DOHH2 (cell line): ENCODE measurements around the gene FAM181A.

Experiments used
- H3F3A ChIP-seq: fragments of 200-600 bp; sonication (generic), shearing (Covaris generic); 2 replicates; pipeline ENCODE4 v1.6.0; 2016; ENCODE audit warnings: antibody characterized with exemption, mild to moderate bottlenecking; ENCODE audit not compliant: control insufficient read depth, insufficient read depth
- H3K27ac ChIP-seq: fragments of 200-600 bp; sonication (generic); 2 replicates; pipeline ENCODE4 v1.5.1; 2014; ENCODE audit warnings: low read depth, mild to moderate bottlenecking, low read length, moderate library complexity
- H3K27me3 ChIP-seq: fragments of 200-600 bp; sonication (generic); 2 replicates; pipeline ENCODE4 v1.6.1; 2014; ENCODE audit warnings: mild to moderate bottlenecking, low read length, mixed read lengths; ENCODE audit not compliant: control insufficient read depth
- H3K36me3 ChIP-seq: fragments of 200-600 bp; sonication (generic); 2 replicates; pipeline ENCODE4 v1.6.1; 2014; ENCODE audit warnings: mild to moderate bottlenecking, low read length, moderate library complexity, mixed read lengths; ENCODE audit not compliant: control insufficient read depth
- H3K4me1 ChIP-seq: fragments of 200-600 bp; sonication (generic); 2 replicates; pipeline ENCODE4 v1.6.1; 2014; ENCODE audit warnings: mild to moderate bottlenecking, low read length, mixed read lengths; ENCODE audit not compliant: control insufficient read depth
- H3K4me2 ChIP-seq: fragments of 200-600 bp; sonication (generic); 2 replicates; pipeline ENCODE4 v1.6.0; 2014; ENCODE audit warnings: mild to moderate bottlenecking, low read length, moderate library complexity
- H3K4me3 ChIP-seq: fragments of 200-600 bp; sonication (generic); 2 replicates; pipeline ENCODE4 v1.5.1; 2014; ENCODE audit warnings: mild to moderate bottlenecking, low read length, mixed read lengths
- H3K79me2 ChIP-seq: fragments of 200-600 bp; sonication (generic); 2 replicates; pipeline ENCODE4 v1.6.1; 2014; ENCODE audit warnings: mild to moderate bottlenecking, low read length, mixed read lengths; ENCODE audit not compliant: control insufficient read depth
- H3K9me2 ChIP-seq: fragments of 200-600 bp; sonication (generic); replicated peaks from 2 replicates; pipeline ENCODE4 v1.6.1; 2014; ENCODE audit warnings: mild to moderate bottlenecking, low read length, mixed read lengths; ENCODE audit not compliant: control insufficient read depth
- H3K9me3 ChIP-seq: fragments of 200-600 bp; sonication (generic); 2 replicates; pipeline ENCODE4 v1.6.1; 2014; ENCODE audit warnings: antibody characterized with exemption, low read length, mixed read lengths; ENCODE audit not compliant: control insufficient read depth, insufficient read depth
- H4K20me1 ChIP-seq: fragments of 200-600 bp; sonication (generic); 2 replicates; pipeline ENCODE4 v1.6.0; 2014; ENCODE audit warnings: low read depth, mild to moderate bottlenecking, antibody characterized with exemption, low read length, moderate library complexity; ENCODE audit not compliant: control insufficient read depth, insufficient read depth
- EZH2phosphoT487 ChIP-seq: fragments of 200-600 bp; sonication (generic); IDR thresholded peaks from 2 replicates; pipeline ENCODE4 v1.6.1; 2017; ENCODE audit warnings: borderline replicate concordance, mild to moderate bottlenecking, antibody characterized with exemption, low read length, moderate library complexity, mixed read lengths
- TF ChIP-seq, protein P1 (sequence below): fragments of 200-600 bp; sonication (generic); IDR thresholded peaks from one replicate; pipeline ENCODE4 v1.5.1; 2014; ENCODE audit warnings: antibody characterized with exemption, mild to moderate bottlenecking, low read depth, low read length; ENCODE audit not compliant: poor library complexity, severe bottlenecking

The FAM181A gene

GRCh38 chr14:93909429-93910128, 17.6 kb upstream of the FAM181A start:
- no peaks in the 10 kb centered on the region for H3K79me2 ChIP-seq

GRCh38 chr14:93911975-93912615, 15.0 kb upstream of the FAM181A start:
- H3K79me2 ChIP-seq: no peaks in the 10 kb centered on the region
- 0 out of 2 replicates have a peak, but pooled peaks cover 4% of the 10 kb centered on the region for H3K27me3 ChIP-seq
- TF ChIP-seq EZH2phosphoT487: no peak
- TF ChIP-seq, protein P1, sequence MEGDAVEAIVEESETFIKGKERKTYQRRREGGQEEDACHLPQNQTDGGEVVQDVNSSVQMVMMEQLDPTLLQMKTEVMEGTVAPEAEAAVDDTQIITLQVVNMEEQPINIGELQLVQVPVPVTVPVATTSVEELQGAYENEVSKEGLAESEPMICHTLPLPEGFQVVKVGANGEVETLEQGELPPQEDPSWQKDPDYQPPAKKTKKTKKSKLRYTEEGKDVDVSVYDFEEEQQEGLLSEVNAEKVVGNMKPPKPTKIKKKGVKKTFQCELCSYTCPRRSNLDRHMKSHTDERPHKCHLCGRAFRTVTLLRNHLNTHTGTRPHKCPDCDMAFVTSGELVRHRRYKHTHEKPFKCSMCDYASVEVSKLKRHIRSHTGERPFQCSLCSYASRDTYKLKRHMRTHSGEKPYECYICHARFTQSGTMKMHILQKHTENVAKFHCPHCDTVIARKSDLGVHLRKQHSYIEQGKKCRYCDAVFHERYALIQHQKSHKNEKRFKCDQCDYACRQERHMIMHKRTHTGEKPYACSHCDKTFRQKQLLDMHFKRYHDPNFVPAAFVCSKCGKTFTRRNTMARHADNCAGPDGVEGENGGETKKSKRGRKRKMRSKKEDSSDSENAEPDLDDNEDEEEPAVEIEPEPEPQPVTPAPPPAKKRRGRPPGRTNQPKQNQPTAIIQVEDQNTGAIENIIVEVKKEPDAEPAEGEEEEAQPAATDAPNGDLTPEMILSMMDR: no peak

More at GRCh38 chr14:93909429-93910128, 17.6 kb upstream of the FAM181A start:
- Histone ChIP-seq H3K4me1 (peaks cover 3% of the 10 kb centered on the region), H3F3A (no peaks in the 10 kb centered on the region), H3K27me3 (peaks cover 4% of the 10 kb centered on the region; the same call in 1 of the 2 replicates), H3K27ac (no peak overlapping the region), H3K4me3 (no peak overlapping the region), H3K36me3 (no peaks in the 10 kb centered on the region), H3K4me2 (no peak overlapping the region), H4K20me1 (no peaks in the 10 kb centered on the region), H3K9me2 (no peaks in the 10 kb centered on the region), H3K9me3 (no peaks in the 10 kb centered on the region)
- TF ChIP-seq EZH2phosphoT487: no peak
- TF ChIP-seq, protein P1: no peak

GRCh38 chr14:93912782-93913181, 14.4 kb upstream of the FAM181A start:
- H3K4me3 ChIP-seq: no peak overlapping the region
- H3F3A ChIP-seq: no peaks in the 10 kb centered on the region
- no peak for TF ChIP-seq EZH2phosphoT487
- TF ChIP-seq, protein P1: no peak
- no peaks in the 10 kb centered on the region for H3K9me3 ChIP-seq
- no peaks in the 10 kb centered on the region for H3K9me2 ChIP-seq
- no peaks in the 10 kb centered on the region for H3K36me3 ChIP-seq
- no peaks in the 10 kb centered on the region for H3K4me1 ChIP-seq
- H3K79me2 ChIP-seq: no peaks in the 10 kb centered on the region
- no peaks in the 10 kb centered on the region for H4K20me1 ChIP-seq
- 0 out of 2 replicates have a peak, but pooled peaks cover 4% of the 10 kb centered on the region for H3K27me3 ChIP-seq
- no peak overlapping the region for H3K4me2 ChIP-seq
- no peak overlapping the region for H3K27ac ChIP-seq

More at GRCh38 chr14:93911975-93912615, 15.0 kb upstream of the FAM181A start:
- Histone ChIP-seq H4K20me1 (no peaks in the 10 kb centered on the region), H3K9me3 (no peaks in the 10 kb centered on the region), H3K4me1 (no peaks in the 10 kb centered on the region), H3K4me3 (no peak overlapping the region), H3K9me2 (no peaks in the 10 kb centered on the region), H3K4me2 (no peak overlapping the region), H3K36me3 (no peaks in the 10 kb centered on the region), H3K27ac (no peak overlapping the region), H3F3A (no peaks in the 10 kb centered on the region)
